ENCODE results near the gene STIMATE.

The STIMATE gene

DNA sequence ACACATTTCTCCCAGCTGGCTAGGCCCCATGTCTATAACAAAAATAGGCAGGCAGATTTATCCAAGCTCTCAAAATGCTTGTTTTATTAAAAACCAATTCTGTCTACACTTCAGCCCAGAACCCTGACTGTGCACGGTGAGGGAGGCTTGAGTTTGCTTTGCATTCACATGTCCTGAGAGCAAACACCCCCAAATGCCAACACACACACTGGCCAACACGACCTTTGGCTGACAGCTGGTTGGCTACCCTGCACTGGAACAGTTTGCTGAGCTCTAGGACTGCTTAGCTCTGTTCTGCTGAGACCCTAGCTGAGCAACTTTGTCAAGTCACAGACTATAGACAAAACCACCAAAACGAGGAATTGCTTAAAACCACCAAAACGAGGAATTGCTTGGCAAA, 3.6 kb downstream of the STIMATE start:
- DNase-seq: no peak

GRCh38 chr3:52892625-52893311, 4.6 kb downstream of the STIMATE start:
- no peak for DNase-seq

DNA sequence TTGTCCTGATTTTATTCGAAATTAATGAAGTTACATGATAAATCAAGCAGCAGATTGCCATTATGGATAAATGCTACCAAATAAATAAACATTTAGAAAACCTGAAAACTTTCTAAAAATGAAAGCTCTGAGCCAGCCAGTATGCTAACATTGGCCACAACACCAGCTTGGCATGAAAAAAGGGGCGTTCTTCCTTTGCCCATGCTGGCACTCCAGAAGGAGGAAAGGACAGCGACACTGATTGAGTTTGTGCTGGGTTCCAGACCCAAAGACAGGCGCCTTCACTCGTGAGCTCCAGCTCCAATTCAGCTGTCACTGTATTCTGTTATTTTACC, 5.1 kb downstream of the STIMATE start:
- DNase-seq: no peak

- peak; percentile 64 for DNase-seq
Observed at GRCh38 chr3:52891615-52892081, 5.7 kb downstream of the STIMATE start.

GRCh38 chr3:52891164-52891563, 6.2 kb downstream of the STIMATE start:
- DNase-seq: no peak

GRCh38 chr3:52890735-52891134, 6.6 kb downstream of the STIMATE start:
- DNase-seq: no peak

DNA sequence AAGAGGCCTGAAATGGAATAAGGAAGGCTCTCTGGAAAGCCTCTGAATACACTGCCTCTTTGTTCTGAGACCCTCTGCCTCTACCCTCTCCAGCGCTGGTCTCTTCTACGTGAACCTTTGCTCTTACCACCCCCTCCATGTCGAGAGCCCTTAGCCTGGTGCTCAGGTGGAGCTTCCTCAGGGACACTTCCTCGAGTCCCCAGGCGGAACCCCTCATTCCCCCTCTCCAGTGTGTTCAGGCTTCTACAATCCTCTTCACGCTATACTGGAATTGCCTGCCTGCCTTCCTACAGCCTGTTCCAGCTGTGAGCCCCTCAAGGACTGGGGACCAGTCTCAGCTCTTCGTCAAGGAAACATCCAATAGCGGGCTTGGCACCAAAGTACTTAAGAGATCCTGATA, 7.4 kb downstream of the STIMATE start:
- no peak for DNase-seq

DNA sequence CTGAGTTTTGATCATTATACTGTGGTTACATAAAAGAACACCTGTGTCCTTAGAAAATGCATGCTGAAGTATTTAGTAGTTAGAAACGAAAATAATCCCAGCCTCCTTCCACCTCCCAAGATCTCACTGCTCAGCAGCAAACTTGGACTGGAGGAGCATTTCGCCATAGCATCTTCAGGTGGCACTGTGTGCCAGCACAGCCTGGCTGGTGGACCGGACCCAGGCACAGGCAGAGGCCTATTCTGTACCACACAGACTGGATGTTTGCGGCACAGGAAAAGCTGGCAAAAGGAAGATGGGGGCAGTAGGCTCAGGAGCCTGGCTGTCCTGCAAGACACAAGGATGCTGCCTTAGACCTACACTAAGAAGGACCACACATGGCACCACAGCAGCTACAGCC, 10.2 kb downstream of the STIMATE start:
- DNase-seq: no peak

DNA sequence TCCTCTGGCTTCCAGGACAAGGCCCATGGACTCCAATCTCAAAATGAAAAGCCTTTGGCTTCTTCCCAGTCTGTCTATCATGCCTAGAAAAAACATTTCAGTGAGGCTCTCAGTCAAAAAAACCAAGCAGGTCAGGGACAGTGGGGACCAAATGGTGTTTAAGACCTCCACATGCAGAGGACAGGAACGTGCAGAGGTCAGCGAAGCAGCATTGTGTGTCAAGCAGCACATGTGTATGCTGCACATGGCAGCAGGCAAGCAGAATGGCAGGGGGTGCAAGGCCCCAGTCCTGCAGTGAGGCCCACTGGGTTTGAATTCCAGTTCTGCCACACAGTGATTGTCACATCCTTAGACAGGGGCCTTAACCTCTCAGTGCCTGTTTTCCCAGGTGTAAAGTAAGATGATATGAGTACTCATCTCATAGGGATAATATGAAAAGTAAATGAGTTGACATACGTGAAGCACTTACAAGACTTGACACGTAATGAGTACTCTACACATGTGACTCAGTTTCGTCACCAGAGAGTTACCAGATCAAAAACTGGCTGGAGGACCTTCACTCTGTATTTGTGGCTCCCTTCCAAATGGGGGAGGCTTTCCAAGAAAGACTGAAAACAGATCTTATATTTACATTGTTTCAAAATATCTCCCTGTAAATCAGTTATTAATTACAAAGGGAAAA, 11.2 kb downstream of the STIMATE start:
- no peak for DNase-seq

DNA sequence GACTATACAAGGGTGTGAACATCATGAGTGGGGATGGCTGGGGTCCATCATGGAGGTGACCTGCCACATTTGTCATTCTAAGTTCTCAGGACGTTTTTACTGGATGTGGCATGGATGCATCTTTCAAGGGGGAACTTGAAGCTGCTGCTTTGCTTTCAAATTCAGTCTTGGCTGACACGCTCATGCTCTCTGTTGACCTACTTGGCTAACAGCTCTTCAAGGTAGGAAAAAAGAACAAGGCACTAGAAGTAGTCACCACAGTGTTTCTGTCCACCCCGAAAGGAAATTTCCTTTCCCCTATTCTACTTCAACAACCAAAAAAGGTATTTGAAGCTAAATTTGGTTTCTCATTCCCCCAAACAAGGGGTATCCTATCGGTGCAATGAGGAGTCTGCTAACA, 15.0 kb downstream of the STIMATE start:
- DNase-seq: no peak

DNA sequence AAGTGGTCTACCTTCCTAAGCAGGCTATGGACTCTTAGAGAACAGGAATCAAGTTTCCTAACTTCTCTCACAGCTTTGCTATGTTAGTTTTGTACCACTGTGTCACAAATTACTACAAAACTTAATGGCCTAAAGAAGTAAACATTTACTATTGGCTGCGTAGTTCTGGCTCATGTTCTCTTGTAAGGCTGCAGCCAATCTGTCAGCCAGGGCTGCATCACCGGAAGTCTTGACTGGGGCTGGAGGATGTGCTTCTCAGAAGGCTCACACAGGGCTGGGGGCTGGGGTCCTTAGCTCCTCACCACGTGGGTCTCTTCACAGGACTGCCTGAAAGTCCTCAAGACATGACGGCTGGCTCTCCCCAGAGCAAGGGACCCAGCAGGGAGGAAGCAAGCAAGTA, 15.5 kb downstream of the STIMATE start:
- DNase-seq: no peak

DNA sequence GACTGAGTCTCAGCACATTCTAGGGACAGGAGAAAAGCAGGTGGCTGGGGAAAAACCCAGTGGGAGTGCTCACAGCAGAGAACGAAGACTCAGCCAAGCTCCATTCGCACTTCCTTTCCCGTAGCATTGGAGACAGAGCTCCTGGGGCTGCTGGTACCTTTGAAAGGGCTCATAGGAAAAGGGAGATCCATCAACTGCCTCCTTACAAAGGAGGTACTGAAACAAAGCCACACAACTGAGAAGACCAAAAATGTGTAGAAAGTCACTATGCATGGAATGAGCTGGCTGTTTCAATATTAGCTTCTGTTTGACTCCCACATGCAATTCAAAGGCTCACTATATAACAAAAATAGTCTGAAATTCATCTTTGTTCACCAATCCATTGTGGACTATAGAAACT, 16.9 kb downstream of the STIMATE start:
- DNase-seq: no peak

GRCh38 chr3:52880047-52880446, 17.3 kb downstream of the STIMATE start:
- no peak for DNase-seq

GRCh38 chr3:52879581-52879980, 17.8 kb downstream of the STIMATE start:
- DNase-seq: no peak

GRCh38 chr3:52879090-52879489, 18.3 kb downstream of the STIMATE start:
- no peak for DNase-seq

- no peak for DNase-seq
Observed at GRCh38 chr3:52877085-52877484, 20.3 kb downstream of the STIMATE start.

- DNase-seq: no peak
Observed at GRCh38 chr3:52874864-52875587, 22.3 kb downstream of the STIMATE start.

GRCh38 chr3:52874160-52874701, 23.1 kb downstream of the STIMATE start:
- DNase-seq: no peak

DNA sequence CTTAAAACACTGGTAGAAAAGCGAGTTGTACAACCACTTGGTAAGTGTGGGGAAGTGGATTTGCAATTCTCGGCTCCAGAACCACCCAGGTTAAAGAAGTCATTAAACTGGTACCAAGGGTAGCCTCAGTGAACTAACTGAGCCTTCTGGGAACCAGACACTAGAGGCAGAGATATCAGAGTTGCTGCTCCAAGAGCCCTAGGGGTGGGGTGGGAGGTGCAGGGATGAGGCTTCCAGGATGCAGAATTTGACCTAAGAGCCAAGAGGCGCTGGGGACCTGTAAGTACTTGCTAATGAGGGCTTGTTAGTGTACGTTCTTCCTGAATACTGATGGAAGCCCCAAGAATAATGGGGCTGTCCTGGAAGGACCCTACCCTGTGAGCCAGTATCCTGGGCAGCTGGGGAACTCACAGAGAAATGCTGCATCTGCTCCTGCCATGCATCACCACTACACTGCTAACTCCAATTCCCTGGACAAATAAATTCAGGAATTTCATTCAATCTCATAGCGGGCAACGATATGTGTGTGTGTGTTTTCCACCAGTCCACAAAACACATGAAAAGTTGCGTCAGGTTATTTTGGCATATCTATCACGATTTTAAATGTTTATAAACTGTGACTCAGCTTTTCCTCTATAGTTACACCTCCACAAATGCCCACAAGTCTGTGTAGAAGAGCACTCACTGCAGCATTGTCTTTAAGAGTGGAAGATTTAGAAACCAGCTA, 23.8 kb downstream of the STIMATE start:
- peak; percentile 28 for DNase-seq

DNA sequence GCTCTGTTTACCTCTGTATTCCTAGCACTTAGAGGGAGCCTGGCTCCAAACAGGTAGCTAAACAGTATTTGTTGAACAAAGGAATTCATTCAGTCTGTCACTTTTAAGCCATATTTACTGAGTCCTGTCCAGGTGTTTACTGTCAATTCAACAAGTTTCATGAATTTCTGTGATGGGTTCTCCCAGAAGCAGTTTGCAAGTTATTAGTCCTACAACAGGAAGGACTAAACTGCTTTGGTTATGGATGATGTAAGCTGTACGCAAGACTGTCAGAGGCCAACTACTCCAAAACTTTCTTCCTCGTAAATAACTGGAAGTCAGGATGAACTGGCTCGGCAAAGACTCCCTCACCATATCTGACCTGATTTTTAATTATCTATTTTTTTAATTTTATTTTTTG, 25.1 kb downstream of the STIMATE start:
- DNase-seq: peak; percentile 46

DNA sequence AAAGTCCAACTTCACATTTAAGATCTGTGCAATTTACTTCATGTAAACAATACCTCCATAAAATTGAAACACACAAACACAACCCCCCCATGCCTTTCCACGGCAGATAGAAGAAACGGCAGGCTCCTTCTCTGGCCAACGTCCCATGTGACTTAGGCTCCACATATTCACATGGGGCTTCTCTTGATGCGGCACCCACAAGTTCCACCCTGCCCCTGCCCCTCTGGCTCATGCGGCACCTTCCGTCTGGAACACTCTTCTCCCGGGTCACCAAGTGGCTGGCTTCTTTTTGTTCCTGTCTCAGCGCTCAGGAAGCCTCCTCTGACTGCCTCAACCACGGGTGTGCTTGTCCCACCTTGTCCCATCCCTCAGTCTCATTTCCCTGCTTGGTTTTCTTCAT, 25.6 kb downstream of the STIMATE start:
- no peak for DNase-seq

- DNase-seq: no peak
Observed at GRCh38 chr3:52870471-52870870, 26.9 kb downstream of the STIMATE start.

DNA sequence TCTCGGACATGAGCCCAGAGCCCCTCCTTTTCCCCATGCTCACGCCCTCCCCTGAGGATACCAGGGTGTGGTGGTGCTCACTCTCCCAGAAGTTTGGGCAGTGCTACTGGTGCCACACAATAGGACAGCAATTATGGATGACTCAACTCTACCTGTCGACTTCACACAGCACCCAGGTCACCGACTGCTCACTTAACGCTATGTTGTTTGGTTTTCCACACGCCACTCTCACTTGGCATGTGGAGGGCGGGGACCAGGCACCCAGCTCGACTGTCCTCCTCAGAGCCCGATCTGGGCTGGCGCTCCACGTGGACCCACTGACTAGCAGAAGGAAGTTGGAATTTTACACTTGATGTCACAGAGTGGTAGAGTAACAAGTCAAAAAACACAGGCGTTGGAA, 30.9 kb downstream of the STIMATE start:
- DNase-seq: no peak
